ENCODE data around the gene KRTAP13-3.

KRTAP13-3 gene, protein sequence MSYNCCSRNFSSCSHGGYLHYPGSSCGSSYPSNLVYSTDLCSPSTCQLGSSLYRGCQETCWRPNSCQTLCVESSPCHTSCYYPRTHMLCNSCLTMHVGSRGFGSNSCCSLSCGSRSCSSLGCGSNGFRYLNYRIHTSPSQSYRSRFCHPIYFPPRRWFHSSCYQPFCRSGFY

DNA sequence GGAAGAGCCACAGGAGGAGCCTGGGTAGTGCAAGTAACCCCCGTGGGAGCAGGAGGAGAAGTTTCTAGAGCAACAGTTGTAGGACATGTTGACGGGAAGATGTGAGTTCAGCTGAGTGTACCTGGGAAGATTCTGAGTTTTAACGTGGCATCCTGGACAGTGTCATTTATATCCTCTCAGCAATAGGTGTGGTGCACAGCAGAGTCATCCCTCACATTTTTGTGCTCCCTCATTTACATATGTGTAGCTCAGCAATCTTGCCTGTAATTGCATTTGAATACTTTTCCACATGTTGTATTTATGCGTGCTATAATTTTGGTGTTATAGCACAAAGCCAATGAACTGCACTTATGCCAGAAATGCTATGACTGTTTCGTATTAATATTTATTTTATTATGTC, at the start of gene KRTAP13-3:
KRTAP13-3 (minus strand) TSS at position 101 of the 400 bp plus-strand sequence; CDS start at position 87, 14 bp downstream.
- DNase-seq (ENCODE audit: low spot score): no peak

DNA sequence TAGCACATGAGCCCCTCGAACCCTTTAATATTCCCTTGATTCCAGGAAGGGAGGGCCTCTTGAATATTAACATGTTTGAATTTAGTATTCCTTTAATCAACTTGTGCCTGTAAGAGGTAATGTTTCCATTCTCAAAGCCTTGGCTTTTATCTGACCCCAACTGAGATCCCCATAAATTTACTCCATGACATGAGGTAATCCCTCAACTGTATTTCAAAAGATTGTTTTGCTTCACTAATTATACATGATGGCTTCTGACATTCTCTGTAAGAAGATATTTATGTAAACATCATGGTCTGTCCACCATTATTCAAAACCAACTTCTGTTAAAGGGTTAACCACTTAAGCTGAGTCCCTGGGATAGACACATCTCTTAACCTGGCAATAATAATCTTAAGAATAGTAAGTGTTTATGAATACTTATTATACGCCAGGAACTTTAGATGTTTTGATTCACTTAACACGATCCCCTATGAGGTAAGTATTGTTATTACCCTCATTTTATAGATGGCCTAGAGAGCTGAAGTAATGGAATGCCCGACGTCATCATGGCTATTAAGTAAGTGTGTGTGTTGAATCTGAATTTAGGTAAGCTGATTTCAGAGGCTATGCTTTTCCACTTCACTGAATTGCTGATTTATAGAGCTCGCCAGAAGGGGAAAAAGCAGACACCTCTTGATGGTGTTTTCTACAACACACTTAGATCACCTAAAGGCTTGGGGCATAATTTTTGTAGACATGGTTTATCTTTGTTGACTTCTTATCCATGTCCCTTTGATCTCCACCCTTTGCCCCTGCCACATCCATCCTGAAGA, 43.4 kb upstream of the KRTAP13-3 start:
- no peak for DNase-seq (ENCODE audit: low spot score)

DNA sequence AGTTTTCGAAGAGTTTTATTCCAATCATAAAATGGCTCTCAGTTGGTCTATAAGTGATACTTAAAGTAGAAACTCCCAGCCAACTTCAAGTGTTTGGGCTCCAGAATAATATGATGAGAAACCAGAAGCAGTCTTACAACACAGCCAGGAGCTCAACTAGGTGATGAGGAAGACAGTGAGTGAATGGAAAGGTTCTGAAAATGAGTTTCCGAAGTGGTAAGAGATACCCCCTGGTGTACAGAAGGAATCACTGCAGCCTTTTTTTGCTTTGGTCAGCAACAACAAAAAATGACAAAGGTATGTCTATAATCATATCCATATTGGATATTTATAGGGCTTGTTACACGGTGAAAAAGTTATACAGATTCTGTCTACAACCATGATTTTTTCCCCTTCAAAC, 38.0 kb upstream of the KRTAP13-3 start:
- no peak for DNase-seq (ENCODE audit: low spot score)

DNA sequence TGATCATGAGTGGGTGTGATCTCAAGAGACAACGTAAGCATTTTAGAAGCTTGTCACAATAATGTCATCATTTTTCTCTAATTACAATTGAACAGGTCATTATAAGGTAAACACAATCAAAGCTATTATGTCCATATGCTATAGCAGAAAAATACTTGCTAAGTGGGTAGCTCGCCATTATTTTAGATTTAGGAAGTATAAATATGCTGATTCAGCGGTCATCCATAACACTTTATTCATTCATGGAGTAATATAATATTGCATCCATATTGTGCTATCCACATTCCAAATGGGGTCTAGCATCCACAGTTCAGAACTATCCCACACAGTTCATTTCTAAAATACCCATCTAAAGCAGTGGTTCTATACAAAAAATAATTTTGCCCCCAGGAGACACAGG, 22.8 kb upstream of the KRTAP13-3 start:
- DNase-seq (ENCODE audit: low spot score): no peak

DNA sequence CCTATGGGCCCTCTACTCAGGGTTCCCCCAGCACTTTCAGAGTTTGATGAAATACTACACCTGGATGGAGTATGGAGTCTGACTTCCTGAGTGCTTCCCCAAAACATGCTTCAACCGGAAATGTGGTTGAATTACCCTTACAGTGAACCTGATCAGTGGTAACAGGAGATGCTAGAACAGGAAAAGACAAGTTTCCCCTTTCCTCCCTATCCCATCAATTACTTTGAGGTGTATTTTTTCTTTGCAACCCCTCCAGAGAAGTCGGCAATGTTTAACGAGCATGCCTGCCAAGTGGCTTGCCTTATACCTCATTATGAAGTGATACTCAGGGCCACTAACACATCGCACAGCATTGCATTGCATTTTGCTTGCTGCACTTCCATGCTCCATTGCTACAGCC, 21.3 kb upstream of the KRTAP13-3 start:
- no peak for DNase-seq (ENCODE audit: low spot score)

DNA sequence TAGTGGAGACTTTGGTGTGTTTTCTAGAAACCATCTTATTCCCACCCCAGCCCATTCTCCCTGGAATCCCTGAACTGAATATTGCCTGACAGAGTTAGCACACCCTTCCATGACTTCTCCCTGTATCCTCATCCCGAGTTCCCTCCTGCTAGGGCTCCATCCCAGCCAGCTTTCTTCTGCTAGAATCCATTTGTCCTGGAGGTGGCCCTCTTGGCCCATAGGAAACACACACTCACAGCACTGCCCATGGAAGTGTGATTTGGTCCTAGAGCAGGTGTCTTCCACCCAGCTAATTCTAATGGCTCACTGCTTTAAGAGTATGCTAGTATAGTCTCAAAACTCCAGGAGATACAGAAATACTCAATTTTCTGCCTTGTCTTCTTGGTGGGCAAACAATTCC, 18.5 kb upstream of the KRTAP13-3 start:
- no peak for DNase-seq (ENCODE audit: low spot score)

DNA sequence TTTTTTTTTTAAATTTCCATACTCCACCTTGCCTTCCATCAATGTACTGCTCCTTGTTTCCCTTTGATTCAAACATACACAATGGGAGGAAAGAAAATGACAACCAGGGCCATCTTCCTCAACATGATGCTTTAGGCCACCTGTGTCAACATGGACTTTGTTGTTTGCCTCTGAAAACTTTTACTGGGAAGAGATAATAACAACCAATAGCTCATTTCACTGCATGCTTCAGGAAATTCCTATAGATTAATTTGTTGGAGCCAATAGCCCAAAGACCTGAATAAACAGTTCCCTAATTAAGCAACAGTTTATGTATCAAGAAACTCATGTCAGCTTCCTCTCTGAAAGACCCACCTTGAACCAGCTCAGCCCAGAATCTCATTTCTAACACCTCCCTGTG, 17.5 kb upstream of the KRTAP13-3 start:
- DNase-seq (ENCODE audit: low spot score): no peak

DNA sequence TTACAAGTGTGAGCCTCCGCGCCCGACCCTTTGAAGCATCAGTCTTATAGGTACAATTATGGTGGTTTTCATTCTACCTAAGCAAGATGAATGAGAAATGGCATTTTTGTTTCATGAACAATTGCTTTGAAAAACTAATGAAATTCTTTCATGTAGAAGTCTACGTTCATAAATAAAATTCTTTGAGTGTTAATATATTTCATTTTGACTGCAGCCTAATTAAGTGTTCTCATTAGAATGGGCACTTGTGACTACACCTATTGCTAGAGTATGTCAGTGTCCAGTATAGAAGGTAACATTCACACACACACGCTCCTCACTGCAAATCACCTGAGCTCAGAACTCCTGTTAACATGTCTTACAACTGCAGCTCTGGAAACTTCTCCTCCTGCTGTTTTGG, 14.2 kb upstream of the KRTAP13-3 start, which contains the start of gene KRTAP15-1:
KRTAP15-1 (plus strand) TSS at position 301 of the 400 bp plus-strand sequence; CDS start at position 354, 53 bp downstream.
- no peak for DNase-seq (ENCODE audit: low spot score)

DNA sequence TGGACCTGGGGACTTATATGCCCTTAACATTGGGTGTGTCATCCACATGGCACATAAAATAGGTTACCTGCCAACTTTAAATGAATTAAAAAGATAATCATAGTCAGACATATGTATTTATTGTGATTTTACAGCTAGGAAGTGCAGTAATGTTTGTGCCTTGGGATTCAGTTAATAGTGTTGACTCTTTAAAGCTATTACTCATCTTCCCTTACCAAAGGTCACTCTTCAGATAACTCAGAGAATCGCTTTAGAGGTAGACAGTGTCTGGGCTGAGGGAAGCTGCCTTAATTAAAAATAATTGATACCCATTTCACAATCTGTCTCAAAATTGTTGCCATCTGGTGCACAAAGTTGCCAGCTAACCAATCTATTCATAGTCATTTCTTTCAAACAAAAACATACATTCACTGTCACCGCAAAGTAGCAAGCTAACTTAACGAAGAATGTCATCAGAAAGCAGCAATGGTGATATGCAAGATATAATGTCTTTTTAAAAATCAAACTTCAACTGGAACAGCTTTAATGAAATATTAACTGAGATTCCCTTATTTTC, 11.4 kb upstream of the KRTAP13-3 start:
- no peak for DNase-seq (ENCODE audit: low spot score)

DNA sequence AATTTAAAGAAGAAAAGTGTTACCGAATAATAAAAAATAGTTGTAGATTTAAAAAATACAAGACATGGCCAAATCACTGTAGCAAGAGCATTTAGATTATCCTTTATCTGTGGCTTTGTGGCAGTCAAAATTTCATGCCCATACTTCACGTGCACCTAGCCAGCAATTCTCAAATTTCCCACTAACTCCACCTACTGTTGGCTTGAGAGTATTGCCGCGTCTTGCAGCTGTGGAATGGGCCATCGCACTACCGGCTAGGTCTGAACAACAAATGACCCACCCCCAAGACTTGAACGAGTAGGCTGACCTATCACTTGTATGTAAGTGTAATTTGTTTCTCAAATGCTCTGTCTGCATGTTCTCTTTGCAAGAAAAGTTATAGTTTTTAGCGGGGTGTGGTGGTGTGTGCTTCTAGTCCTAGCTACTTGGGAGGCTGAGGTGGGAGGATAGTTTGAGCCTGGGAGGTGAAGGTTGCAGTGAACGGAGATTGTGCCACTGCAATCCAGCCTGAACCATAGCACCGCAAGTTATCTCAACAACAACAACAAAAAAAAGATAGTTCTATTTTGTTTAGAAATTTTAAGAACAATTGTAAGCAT, 8.4 kb upstream of the KRTAP13-3 start:
- no peak for DNase-seq (ENCODE audit: low spot score)

DNA sequence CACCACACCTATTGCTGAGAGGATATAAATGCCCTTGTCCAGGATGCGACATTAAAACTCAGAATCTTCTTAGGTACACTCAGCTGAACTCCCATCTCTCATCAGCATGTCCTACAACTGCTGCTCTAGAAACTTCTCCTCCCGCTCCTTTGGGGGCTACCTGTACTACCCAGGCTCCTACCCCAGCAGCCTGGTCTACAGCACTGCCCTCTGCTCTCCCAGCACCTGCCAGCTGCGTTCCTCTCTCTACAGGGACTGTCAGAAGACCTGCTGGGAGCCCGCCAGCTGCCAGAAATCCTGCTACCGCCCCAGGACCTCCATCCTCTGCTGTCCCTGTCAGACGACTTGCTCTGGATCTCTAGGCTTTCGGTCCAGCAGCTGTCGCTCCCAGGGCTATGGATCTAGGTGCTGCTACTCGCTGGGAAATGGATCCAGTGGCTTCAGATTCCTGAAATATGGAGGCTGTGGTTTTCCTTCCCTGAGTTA, 4.5 kb upstream of the KRTAP13-3 start, which contains the start of gene KRTAP13-4:
KRTAP13-4 (plus strand) TSS at position 51 of the 486 bp plus-strand sequence; CDS start at position 107, 56 bp downstream.
- DNase-seq (ENCODE audit: low spot score): no peak

DNA sequence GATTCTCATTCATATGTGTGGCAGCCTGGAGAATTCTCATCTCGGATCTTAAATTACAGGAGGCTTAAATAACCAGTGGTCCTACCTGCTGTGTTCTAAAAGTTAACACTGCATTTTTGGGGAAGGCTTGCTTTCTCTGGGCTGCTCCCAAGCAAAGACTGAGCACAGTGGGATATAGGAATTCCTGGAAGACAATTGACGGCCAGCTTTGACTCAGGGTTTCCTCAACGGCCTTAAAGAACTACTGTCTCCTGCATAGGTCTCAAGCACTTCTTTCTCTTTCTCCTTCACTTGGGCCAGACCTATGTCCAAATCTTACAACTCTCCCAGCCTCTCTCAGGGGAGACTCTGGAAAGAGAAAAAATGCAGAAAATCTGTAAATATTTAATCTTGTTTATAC, 1.0 kb upstream of the KRTAP13-3 start:
- DNase-seq (ENCODE audit: low spot score): no peak

DNA sequence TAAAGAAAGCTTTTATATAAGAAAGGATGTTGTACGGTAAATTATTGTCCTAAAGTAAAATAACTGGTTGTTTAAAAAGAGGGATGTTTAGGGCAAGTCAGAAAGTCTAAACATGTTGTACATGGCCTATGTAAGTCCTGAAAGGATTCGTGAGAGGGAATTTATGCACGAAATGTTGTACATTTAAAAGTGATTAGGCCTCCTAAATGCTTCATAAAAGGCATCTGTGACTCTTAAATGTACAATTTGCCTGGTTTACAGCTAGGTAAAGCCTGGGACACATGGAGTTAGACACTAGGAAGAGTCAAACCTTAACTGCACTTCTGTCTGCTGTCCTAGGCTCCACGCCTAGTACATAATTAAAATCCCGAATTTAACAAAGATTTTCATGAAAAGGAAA, 9.7 kb downstream of the KRTAP13-3 start:
- no peak for DNase-seq (ENCODE audit: low spot score)

DNA sequence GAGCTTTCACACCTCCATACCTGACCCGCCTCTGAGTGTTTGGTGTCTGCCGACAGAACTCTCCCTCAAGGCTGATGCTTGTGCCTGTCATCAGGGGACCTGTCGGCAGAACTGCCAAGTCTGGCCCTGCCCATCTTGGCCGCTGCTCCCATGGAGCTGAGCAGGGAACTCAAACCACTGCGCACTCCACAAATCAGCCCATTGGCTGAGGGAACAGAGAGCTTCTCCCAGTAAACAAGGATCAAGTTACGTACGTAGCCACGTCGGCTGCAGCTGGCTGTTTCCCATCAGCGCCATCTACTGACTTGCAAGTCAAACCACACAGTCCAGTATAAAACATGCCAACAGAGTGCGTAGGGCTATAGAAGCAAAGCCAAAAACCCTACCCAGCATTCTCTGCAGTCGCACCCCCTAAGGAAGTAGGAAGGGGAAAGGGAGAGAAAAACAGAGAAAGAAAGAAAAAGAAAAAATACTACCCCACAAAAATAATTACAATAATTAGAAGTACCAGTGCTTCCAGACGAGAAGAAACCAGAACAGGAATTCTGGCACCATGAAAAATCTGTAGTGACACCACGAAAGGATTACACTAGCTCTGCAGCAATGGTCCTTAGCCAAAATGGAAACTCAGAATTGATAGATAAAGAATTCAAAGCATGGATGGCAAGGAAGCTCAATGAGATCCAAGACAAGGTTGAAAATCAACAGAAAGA, 16.8 kb downstream of the KRTAP13-3 start:
- DNase-seq (ENCODE audit: low spot score): peak; percentile 1

DNA sequence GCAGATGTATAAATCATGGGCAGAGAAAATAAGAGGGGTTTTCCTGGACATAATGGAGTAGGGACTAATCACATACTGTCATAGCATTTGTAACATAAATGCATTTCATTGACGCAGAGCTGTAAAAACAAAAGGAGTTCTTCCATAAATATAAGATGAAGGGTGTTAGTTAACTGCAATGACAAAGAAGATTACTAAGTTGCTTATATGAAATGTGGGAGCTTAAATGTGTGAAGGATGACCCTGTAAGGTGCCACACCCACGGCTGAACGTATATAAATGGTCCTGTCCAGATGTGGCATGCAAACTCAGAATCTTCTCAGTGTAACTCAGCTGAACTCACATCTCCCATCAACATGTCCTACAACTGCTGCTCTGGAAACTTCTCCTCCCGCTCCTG, 30.0 kb downstream of the KRTAP13-3 start, which contains the start of gene KRTAP13-1:
KRTAP13-1 (plus strand) TSS at position 301 of the 400 bp plus-strand sequence; CDS start at position 357, 56 bp downstream.
- no peak for DNase-seq (ENCODE audit: low spot score)

DNA sequence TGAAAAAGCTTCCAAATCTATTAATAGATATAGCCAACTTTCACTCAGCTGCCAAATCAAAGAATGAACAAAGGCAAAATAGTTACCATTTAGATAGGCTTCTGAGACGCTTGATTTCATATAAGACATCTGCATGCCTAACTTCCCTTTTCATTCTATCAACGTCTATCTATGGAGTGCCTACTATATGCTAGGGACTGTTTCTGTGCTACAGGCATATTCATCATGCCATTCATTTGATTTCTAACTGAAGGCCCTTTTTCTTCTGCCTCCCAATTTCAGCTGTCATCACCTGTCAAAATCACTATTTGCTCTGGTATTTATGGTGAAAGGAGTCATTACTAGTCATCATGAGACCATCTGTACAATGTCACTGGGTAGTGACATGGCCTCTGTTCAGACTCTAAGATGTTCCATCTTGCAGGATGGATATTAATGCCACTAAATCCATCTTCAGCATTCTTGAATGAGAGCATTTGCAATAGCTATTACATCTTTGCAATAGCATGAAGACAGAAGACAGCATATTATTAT, 34.2 kb downstream of the KRTAP13-3 start:
- no peak for DNase-seq (ENCODE audit: low spot score)

DNA sequence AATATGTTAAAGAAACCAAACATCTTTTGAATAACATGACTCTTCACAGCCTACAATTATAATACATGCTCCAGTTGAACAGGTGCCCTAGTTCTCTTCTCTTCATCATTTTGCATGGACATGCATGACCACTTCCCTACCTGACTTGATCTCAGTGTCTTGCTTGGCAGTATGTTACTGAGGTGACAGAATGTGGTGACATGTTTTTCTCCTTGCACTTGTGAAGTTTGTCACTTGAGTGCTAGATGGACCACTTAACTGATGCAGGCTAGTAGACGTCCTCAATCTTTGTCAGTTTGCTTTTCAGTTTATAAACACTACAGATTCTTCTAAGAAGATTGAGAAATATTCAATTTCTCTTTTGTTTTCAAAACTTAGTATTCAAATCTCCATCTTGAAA, 43.5 kb downstream of the KRTAP13-3 start:
- DNase-seq (ENCODE audit: low spot score): no peak

Data from AG08396 (cell line).